HG02973 (cell line): Measurements from ENCODE around the gene GSAP.
"Not testable (repeated sequence)": the region's sequence is repeated elsewhere in the genome, so short reads cannot be mapped to it uniquely, and the experiment has no call there.

Experiments
- ATAC-seq: cut with Tn5 transposase; IDR thresholded peaks from one replicate; pipeline ENCODE4 v1.9.1; 2021; ENCODE audit warnings: moderate library complexity; ENCODE audit not compliant: unreplicated experiment

Gene GSAP, protein sequence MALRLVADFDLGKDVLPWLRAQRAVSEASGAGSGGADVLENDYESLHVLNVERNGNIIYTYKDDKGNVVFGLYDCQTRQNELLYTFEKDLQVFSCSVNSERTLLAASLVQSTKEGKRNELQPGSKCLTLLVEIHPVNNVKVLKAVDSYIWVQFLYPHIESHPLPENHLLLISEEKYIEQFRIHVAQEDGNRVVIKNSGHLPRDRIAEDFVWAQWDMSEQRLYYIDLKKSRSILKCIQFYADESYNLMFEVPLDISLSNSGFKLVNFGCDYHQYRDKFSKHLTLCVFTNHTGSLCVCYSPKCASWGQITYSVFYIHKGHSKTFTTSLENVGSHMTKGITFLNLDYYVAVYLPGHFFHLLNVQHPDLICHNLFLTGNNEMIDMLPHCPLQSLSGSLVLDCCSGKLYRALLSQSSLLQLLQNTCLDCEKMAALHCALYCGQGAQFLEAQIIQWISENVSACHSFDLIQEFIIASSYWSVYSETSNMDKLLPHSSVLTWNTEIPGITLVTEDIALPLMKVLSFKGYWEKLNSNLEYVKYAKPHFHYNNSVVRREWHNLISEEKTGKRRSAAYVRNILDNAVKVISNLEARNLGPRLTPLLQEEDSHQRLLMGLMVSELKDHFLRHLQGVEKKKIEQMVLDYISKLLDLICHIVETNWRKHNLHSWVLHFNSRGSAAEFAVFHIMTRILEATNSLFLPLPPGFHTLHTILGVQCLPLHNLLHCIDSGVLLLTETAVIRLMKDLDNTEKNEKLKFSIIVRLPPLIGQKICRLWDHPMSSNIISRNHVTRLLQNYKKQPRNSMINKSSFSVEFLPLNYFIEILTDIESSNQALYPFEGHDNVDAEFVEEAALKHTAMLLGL

DNA sequence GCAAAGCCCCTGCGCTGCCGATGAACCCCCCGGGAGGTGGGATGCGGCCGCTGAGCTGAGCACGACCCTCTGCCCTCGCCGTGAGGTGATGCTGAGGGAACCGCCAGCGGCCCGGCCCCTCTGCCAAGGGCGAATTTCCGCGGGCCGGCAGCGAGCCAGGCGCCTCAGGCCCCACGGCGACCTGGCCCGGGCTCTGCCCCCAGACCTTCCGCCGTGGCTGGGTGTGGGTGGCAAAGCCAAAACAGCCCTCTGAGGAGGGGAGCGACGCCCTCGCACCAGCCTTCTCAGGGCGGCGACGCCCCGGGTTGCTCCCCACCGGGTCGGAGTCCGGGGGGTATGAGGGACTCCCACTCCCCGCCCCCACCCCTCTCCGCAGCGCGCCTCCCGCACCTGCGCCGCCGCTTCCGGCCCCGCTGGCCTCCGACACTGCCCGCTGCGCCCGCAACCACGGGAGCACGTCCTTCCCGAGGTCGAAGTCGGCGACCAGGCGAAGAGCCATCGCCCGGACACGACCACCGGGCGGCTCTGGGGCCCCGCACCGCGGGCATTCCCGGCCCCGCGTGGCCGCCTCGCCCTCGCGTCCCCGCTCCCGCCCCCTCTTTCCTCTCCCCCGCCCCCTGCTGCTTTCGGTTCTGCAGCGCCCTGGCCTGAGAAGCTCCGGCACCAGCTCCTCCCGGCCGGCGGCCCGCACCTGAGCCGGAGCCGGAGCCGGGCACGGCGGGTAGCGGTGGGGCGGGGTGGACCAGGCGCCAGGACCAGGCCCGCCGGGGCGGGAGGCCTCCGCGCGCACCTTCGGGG lies at the start of gene GSAP:
Gene GSAP (minus strand): TSS at position 527 of the 798 bp plus-strand sequence. CDS start 28 bp downstream, at position 499.
- ATAC-seq, result peak; percentile 40

DNA sequence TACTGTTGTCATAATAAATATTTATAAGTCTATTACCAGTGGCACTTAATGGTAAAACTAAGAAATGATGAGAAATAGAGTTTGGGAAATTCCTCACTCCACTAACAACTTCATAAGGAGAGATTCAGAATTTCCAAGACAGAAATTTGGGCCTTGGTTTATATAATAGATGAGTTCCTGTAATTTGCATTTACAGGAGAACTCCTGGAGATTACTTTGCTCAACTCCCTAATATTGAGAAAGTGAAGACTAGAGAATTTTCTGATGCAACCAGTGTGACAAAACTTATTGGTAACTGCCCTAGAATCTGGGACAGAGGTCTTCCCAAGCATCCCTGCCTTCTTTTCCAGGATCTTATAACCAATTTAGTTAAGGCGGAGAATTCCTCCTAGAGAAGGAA lies 49.1 kb upstream of the GSAP start:
- ATAC-seq, result no peak

DNA sequence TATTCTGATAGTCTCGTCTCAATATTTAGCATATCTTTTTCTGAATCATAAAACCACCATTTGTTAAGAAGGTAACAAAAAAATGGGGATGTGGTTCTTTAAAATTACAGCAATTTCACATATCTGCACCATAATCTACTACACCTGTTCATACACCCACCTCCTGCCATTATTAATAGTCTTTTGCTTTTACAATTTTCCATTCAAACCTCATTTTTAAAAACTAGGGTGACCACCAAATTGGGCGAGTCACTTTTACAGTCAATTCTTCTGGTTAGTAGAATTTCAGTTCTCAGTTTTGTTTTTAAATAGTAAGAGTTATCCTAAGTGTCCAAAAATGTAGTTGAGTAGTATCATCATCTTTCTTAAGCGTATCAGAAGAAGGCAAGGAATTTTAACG lies 48.4 kb upstream of the GSAP start:
- ATAC-seq, result peak; percentile 65

DNA sequence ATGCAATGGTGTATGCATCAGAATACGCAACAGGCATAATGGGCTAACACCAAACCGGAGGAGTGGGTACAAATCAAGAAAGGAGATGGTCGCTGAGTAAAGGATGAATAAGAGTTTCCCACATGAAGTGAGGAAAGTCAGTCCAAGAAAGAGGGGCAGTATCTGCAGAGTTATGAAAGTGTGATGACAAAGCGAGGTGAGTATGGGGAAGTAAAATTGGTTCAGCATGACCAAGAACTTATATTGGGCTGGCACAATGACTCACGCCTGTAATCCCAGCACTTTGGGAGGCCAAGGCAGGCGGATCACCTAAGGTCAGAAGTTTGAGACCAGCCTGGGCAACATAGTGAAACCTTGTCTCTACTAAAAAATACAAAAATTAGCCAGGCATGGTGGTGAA lies 47.5 kb upstream of the GSAP start:
- ATAC-seq, result peak; percentile 65

DNA sequence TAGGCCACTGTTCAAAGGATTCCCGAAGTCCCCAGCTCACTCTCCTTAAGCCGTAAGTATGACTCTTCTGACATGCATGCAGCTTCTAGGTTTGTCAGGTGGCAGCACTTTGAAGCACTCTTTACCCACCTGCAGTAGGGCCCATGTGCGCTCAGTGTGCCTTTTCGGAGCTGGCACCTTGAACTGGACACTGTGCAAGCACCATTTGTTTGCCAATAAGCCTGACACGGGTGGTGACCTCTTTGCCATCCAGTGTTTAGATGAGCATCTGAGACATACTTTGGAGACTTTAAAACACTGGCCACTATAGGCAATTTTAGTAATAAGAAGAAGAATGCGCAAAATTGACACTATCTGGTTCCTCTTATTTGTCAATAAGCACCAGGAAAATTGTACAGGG lies 45.7 kb upstream of the GSAP start:
- no peak for ATAC-seq

DNA sequence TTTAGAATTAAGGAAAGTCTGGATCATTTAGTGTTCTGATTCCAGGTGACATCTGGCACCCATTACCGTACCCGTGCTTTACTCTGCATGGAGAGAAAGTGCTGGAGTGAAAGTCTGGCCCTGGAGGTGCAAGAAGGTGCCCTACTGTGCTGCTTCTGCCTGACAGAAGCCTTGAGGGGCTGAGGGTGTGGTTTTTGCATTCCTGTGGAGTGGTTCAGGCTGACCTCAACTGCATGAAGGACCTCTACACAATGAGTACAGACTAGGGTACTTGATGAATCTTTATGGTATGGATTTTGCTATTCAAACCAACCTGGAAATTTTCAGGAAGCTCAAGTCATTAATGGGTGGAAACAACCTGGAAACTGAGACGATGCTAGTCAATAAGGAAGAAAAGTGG lies 45.1 kb upstream of the GSAP start:
- ATAC-seq, result no peak

DNA sequence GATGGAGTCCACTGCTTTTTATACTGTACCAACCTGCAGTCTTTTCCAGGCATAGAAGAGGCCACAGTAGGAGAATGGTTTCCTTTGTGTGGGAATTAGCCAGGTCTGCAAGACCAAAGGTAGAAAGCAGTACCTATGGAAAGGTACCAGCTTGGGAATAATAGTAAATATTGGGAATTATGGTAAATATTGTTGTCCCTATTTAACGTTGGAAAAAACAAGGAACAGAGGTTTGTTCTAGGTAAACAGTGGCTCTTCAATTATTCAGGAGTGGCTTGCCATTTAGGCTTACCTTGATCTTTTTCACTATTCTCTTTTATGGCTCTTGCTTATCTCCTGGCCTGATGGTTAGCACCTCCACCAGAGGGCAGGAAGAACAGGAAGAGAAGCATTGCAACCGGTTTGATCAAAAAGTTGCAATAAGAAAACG lies 43.9 kb upstream of the GSAP start:
- no peak for ATAC-seq

DNA sequence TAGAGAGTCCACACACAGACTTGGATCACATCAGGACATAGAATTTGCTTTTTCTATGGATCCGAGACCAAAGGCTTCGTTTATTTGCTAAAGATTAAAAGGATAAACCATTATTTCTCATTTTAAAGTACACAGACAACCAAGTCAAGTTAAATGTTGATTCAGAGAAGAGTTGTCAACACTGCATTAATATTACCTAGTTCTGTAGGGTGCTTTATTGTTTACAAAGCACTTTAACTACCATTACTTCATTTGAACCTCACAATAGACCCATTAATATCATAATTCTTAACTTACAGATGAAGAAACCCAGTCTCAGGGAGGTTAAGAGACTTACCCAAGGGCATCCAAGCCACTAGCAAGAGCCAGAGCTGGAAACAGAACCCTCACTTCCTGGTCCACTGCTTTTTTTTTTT lies 43.2 kb upstream of the GSAP start:
- ATAC-seq, result no peak

DNA sequence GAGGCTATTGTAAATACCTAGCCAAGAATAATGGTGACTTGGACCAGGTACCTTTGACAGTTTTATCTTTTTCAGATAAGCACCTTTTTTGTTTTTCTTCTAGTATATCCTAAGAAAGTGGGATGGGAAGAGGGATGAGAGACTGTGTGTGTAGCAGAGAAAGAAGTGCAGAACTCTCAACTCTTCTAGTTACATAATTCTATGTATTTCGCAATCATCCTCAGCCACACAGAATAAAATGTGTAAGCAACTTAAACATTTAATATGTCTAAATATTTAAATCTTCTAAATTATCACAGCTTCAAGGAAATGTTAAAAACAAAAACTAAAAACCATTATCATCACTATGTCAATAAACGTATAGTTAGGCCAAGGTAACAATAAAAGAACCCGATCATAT lies 42.6 kb upstream of the GSAP start:
- ATAC-seq, result no peak

DNA sequence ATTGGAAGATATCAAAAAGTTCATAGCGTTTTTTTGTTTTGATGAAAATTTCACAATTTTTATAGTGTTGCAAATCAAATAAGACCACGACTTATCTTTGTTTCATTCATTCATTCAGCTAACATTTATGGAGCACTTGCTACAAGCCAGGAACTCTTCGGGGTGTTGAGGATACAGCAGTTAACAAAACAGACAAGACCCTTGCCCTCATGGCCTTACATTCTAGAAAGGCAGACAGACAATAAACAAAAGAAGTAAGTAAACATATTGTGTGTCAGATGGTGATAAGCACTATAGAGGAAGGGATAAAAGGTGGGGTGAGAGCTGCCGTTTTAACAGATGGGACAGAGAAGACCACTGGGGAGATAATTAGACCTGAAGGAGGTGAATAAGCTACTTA lies 41.6 kb upstream of the GSAP start:
- no peak for ATAC-seq

DNA sequence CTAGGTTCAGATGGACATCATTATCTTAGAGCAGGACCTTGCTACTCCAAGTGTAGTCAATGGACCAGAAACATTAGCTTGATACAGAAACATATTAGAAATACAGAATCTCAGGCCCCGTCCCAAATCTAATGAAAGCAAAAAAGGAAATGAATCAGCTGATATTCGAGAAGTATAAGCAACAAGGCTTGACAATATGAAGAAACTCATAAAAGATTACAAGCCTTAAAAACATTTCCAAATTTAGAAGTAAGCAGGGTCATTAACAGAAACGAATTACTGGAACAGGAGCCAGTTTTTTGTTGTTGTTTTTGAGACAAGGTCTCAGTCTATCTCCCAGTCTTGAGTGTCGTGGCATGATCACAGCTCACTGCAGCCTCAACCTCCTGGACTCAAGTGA lies 40.5 kb upstream of the GSAP start:
- ATAC-seq, result no peak

DNA sequence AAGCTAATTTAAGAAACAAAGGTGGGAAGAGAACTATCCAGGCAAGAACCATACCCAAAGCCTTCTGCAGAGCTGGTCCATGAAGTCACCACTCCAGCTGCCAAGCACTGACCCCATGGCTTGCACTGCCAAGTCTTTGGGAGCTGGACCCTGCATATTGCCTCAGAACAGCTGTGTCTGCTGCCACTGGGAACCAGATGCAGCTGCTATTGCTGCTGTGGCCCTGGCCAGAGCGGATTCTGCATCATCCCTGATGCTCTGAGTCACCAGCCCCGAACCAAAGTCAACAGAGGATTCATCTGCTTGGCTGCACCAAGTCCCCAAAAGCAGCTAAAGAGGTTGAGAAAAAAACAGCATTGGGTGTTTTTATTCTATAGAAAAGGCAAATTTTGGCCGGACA lies 39.2 kb upstream of the GSAP start:
- no peak for ATAC-seq

DNA sequence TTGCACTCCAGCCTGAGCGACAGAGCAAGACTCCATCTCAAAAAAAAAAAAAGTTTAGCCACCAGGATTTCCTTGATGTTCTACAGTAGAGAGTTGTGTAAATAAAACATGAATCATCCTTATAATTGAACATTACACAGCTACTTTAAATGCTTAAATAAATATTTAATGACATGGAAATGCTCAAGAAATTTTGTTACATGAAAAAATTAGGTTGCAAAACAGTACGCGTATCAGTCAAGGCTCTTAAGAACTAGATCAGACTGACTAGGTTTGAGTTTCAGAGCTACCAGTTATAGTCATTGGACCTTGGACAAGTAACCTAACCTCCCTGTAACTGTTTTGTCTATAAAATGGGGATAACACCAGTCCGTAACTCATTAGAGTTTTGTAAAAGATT lies 38.7 kb upstream of the GSAP start:
- ATAC-seq, result no peak

DNA sequence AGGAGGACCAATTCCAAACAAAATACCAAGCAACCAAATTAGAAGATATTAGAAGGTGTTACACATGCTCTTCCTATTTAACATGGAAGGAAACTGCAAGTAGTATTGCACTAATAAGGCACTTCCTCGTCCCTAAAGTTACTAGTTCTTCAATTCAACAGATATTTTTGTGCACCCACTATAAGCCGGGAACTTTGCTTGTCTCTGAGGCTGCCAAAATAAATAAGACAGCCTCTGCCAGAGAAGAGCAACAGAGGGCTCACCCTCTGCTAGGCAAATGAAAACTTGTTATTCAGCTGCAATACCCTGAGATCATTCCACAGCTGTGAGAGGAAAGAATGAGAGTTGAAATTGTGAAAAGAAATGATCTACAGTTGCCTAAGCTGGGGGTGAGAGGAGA lies 37.4 kb upstream of the GSAP start:
- ATAC-seq, result no peak

DNA sequence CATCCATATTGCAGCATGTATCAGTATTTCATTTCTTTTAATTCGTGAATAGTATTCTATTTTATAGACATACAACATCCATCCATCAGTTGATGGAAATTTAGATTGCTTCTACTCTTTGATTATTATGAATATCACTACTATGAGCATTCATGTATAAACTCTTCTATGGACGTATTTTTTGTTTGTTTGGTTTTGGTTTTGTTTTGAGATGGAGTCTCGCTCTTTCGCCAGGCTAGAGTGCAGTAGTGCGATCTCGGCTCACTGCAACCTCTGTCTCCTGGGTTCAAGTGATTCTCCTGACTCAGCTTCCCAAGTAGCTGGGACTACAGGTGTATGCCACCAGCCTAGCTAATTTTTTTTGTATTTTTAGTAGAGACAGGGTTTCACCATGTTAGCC lies 35.8 kb upstream of the GSAP start:
- not testable (repeated sequence) for ATAC-seq

DNA sequence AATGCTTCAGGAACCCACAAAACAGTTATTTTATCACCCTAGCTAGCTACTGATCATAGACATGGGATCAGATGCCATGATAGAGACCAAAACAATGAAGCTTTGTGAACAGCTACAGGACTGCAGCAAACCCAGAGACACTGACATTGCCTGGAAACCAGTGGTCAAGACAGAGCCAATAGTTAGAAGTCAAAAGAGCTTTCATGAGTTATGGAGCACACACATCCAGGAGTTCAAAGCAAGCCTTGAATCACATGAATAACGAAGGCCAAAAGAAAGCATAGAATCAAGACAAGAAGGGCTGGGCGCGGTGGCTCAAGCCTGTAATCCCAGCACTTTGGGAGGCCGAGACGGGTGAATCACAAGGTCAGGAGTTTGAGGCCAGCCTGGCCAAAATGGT lies 34.5 kb upstream of the GSAP start:
- no peak for ATAC-seq

DNA sequence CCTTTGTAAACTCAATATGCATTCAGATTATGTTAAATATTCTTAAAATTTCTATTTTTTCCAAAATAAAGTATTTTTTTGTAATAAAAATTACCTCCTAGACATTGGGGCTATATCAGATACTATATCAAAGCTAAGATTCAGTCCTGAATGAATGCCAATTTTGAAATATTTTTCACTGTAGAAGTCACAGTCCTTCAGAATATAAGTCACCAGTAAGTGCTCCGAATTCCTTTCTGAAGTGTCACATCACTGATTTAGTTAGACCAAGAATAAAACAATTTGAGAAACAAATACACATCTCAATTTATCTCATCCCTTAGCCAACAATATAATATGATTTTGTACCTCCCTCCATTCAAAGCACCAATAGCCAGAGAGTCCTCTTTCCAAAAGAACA lies 33.9 kb upstream of the GSAP start:
- ATAC-seq, result no peak

DNA sequence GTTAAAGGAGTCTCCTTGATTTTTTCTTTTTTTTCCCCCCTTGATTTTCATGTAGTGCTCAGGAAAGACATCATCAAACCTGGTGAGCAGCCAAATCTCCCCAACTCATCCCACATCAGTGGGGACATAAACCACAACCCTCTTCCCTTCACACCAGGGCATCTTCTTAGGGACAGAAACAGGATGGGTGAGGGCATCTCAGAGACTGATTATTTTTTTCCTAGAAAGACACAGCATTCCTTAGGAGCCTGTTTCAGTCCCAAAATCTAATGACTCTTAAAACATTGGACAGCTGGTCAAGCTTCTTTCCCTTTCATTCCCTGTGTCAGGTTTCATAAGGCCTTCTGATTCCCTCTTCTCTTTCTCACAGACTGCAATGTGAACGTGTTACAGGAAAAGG lies 31.5 kb upstream of the GSAP start:
- ATAC-seq, result no peak

DNA sequence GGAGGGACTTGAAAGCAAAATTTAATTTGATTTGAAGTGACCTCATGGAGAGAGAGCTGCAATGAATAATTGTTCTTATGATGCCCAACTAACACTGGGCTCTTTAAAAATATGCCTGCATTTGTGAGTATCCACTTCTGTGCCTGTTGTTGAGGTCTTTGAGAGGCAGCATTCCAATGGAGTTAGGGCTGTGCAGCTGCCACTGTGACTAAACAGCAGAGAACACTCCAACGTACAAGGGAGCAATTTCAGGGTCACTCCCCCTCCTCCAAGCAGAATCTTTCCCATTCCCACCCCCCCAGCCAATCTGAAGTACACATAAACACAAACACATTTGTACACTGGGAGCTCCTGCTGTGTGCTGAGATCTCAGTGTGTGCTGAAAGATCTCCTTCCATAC lies 28.0 kb upstream of the GSAP start:
- ATAC-seq, result no peak

DNA sequence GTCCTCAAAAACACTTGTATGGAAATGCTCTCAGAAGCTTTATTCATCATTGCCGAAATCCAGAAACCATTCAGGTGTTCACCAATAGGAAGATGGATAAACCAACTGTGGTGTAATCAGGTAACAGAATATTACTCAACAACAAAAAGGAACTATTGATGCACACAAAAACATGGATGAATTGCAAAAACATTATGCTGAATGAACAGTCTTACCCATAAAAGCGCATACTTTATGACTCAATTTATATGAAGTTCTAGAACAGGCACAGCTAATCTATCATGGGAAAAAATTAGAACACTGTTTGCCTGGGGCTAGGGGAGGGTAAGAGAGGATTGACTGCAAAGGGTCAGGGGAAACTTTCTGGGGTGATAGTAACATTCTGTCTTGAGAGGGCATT lies 26.9 kb upstream of the GSAP start:
- ATAC-seq, result no peak

DNA sequence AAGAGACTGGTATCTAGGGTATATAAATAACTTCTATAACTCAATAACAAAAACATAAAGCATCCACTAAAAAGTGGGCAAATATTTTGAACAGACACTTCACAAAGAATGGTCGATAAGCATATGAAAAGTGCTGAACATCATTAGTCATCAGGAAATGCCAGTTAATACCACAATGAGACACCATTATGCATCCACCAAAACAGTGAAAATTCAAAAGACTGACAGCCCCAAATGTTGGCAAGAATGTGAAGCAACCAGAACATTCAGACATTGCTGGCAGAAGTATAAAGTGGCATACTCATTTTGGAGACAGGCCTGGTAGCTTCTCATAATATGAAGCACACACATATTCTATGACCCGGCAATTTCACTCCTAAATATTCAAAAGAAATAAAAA lies 26.5 kb upstream of the GSAP start:
- no peak for ATAC-seq
